Mesangial cell (primary cell): ENCODE data around the gene DBP. TPM values are rescaled to one million over a fixed set of nuclear protein-coding genes. Genes with fewer than 3 reads are reported as not detected.

Experiments
- total RNA-seq: library from RNA; depleted of rRNA; stranded (reverse); fragments of >200 nt; gene quantifications from 2 replicates; pipeline ENCODE4 v1.2.3, GENCODE V29; 2015

Gene DBP, protein sequence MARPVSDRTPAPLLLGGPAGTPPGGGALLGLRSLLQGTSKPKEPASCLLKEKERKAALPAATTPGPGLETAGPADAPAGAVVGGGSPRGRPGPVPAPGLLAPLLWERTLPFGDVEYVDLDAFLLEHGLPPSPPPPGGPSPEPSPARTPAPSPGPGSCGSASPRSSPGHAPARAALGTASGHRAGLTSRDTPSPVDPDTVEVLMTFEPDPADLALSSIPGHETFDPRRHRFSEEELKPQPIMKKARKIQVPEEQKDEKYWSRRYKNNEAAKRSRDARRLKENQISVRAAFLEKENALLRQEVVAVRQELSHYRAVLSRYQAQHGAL
- total RNA-seq: 0.65 and 17.7 TPM in 2 replicates

DNA sequence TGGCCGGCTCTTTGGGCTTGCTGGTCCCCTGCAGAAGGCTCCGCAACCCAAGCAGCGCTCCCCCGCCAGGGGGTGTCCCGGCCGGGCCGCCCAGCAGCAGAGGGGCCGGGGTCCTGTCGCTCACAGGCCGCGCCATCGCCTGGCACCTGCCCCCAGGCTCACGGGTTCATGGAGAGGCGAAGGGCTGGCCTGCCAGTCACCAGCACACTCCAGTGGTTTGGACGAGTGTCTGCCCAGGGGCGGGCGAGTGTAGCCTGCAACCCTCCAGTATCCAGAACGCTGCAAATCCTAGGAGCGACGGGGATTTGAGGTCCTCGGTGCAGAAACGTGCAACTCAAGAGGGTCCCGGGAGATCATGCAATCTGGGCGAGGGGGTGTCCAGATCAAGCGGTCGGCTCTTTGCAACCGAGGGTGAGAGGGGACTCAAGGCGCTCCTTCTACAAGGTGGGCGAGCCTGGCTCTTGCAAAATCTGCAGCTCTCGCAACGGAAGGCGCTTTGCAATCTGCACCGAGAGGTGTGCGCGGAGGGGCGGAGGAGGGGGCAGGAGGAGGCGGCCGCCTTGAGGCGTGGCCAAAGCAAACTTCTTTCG lies at the start of gene DBP:
TSS of gene DBP (minus strand) at position 521 of the 590 bp plus-strand sequence. CDS start at position 136, 385 bp downstream.

DNA sequence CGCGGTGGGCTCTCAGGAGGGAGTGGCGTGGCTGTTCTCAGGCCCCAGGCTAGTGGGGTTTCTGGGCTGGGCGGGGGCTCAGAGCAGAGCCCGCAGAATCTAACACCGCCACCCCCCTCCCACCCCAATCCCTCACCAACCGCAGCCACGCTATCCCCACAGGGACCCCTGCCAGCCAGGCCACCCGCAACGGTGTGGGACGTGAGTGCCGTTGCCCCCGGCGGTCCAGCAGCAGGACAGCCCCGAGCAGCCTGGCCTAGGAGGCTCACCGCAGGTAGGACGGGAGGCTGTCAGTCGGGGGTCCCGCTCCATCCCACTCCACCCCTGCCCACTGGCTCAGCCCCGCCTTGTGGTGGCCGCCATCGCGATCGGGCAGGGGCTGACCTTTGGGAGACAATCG lies 35.8 kb upstream of the DBP start, which contains the start of gene NTN5:
TSS of gene NTN5 (minus strand) at position 24 of the 400 bp plus-strand sequence. CDS start 2,031 bp downstream, outside the sequence.

GRCh38 chr19:48646001-48646721 lies 9.0 kb upstream of the DBP start, which contains the start of gene CA11:
Gene CA11, minus strand, starts transcription at chr19:48646187. Its CDS starts 555 bp downstream, at chr19:48645632.

GRCh38 chr19:48618916-48619691 lies 18.1 kb downstream of the DBP start, which contains the start of the genes RPL18 and SPHK2:
Gene RPL18, minus strand, starts transcription at chr19:48619178. Its CDS starts 35 bp downstream, at chr19:48619143.
Gene SPHK2, plus strand, starts transcription at chr19:48619506. Its CDS starts 1,009 bp downstream, at chr19:48620515.

GRCh38 chr19:48614436-48615230 lies 22.5 kb downstream of the DBP start, which contains the start of gene FAM83E:
Gene FAM83E, minus strand, starts transcription at chr19:48615076. Its CDS starts 1,704 bp downstream, at chr19:48613372.

DNA sequence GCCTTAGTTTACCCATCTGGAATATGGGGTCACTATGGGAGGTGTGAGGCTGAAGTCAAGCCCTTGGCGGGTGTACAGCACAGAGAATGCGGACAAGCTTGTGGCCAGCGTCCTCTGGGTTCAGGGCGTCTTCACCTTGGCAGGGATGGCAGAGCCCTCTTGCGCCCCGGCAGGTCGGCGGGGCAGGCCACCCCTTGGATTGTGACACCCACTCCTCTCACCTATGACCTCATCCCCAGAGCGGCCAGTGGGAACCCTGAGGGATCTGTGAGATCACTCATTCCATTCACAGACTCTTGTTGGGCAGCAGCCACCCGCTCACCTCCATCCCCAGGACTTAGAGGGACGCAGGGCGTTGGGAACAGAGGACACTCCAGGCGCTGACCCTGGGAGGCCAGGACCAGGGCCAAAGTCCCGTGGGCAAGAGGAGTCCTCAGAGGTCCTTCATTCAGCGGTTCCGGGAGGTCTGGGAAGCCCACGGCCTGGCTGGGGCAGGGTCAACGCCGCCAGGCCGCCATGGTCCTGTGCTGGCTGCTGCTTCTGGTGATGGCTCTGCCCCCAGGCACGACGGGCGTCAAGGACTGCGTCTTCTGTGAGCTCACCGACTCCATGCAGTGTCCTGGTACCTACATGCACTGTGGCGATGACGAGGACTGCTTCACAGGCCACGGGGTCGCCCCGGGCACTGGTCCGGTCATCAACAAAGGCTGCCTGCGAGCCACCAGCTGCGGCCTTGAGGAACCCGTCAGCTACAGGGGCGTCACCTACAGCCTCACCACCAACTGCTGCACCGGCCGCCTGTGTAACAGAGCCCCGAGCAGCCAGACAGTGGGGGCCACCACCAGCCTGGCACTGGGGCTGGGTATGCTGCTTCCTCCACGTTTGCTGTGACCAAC lies 30.5 kb downstream of the DBP start, which contains the start of gene SPACA4:
TSS of gene SPACA4 (plus strand) at position 280 of the 896 bp plus-strand sequence. CDS start at position 517, 237 bp downstream.

Other genes with a start within 250 kb of the DBP start
- 167 and 216 TPM in 2 replicates for gene KDELR1, start 245.8 kb downstream of the DBP start, total RNA-seq
- 0.49 and 1.3 TPM in 2 replicates for gene GRIN2D, start 243.7 kb downstream of the DBP start, total RNA-seq
- gene GRWD1, start 191.4 kb downstream of the DBP start, total RNA-seq: 36.4 and 46.9 TPM in 2 replicates
- 0.25 and 0.65 TPM in 2 replicates for gene KCNJ14, start 181.8 kb downstream of the DBP start, total RNA-seq
- 53.8 and 56.8 TPM in 2 replicates for gene CYTH2, start 168.0 kb downstream of the DBP start, total RNA-seq
- 0.16 and 1.4 TPM in 2 replicates for gene LMTK3, start 125.5 kb downstream of the DBP start, total RNA-seq
- gene SULT2B1, start 85.2 kb downstream of the DBP start, total RNA-seq: 0.25 TPM in 1 of 2 replicates, not detected in the other
- not detected in 2 replicates for gene SPACA4, start 30.6 kb downstream of the DBP start, total RNA-seq
- not detected in 2 replicates for gene FAM83E, start 22.3 kb downstream of the DBP start, total RNA-seq
- 2,568 and 2,890 TPM in 2 replicates for gene RPL18, start 18.2 kb downstream of the DBP start, total RNA-seq
- gene SPHK2, start 17.9 kb downstream of the DBP start, total RNA-seq: 11.7 and 12.3 TPM in 2 replicates
- 11.3 TPM in 1 of 2 replicates, not detected in the other for gene CA11, start 8.8 kb upstream of the DBP start, total RNA-seq
- 0.51 TPM in 1 of 2 replicates, not detected in the other for gene NTN5, start 35.6 kb upstream of the DBP start, total RNA-seq
- gene FUT2, start 58.6 kb upstream of the DBP start, total RNA-seq: under 0.01 TPM in 1 of 2 replicates, not detected in the other
- 1.3 and 5.3 TPM in 2 replicates for gene MAMSTR, start 82.3 kb upstream of the DBP start, total RNA-seq
- 3.8 and 4.7 TPM in 2 replicates for gene RASIP1, start 103.2 kb upstream of the DBP start, total RNA-seq
- not detected in 2 replicates for gene IZUMO1, start 109.5 kb upstream of the DBP start, total RNA-seq
- 0.98 and 2.2 TPM in 2 replicates for gene FUT1, start 115.3 kb upstream of the DBP start, total RNA-seq
- gene FGF21, start 118.1 kb upstream of the DBP start, total RNA-seq: not detected in 2 replicates
- gene BCAT2, start 173.7 kb upstream of the DBP start, total RNA-seq: 69.8 and 75.0 TPM in 2 replicates
- gene HSD17B14, start 199.1 kb upstream of the DBP start, total RNA-seq: 2.0 and 24.1 TPM in 2 replicates
- gene PLEKHA4, start 231.2 kb upstream of the DBP start, total RNA-seq: 2.8 and 12.4 TPM in 2 replicates
- gene PPP1R15A, start 235.0 kb upstream of the DBP start, total RNA-seq: 22.8 and 32.2 TPM in 2 replicates